Mesothelial cell of epicardium (in vitro differentiated cells): ENCODE data around the gene MLXIP. TPM values are rescaled to one million over a fixed set of nuclear protein-coding genes. Genes with fewer than 3 reads are reported as not detected.
"Not testable (repeated sequence)": the region's sequence is repeated elsewhere in the genome, so short reads cannot be mapped to it uniquely, and the experiment has no call there.

Source experiments
- DNase-seq, 2 experiments: peaks; one replicate each; pipeline ENCODE4 v3.0.0; 2021; ENCODE audit warnings: low spot score in 2 of 2; ENCODE audit not compliant: unreplicated experiment in 2 of 2
- H3K27ac Mint-ChIP-seq: 2 replicates; pipeline ENCODE4 v1.8.0; 2021; ENCODE audit warnings: mixed read lengths
- H3K27me3 Mint-ChIP-seq: 2 replicates; pipeline ENCODE4 v1.8.0; 2021; ENCODE audit warnings: low read depth, mixed read lengths
- H3K36me3 Mint-ChIP-seq: 2 replicates; pipeline ENCODE4 v1.8.0; 2021; ENCODE audit warnings: mixed read lengths
- H3K4me1 Mint-ChIP-seq: 2 replicates; pipeline ENCODE4 v1.8.0; 2021; ENCODE audit warnings: mixed read lengths
- H3K4me3 Mint-ChIP-seq: 2 replicates; pipeline ENCODE4 v1.8.0; 2021; ENCODE audit warnings: mild to moderate bottlenecking, moderate library complexity, mixed read lengths
- H3K9me3 Mint-ChIP-seq: 2 replicates; pipeline ENCODE4 v1.8.0; 2021; ENCODE audit warnings: mixed read lengths
- total RNA-seq: library from RNA; stranded (reverse); gene quantifications from 3 replicates; pipeline ENCODE4 v1.2.1, GENCODE V29; 2021
- TF ChIP-seq, protein P1 (sequence below): fragments of 200-600 bp; sonication (generic); IDR thresholded peaks from one replicate; pipeline ENCODE4 v1.5.0; 2021; ENCODE audit warnings: antibody characterized with exemption; ENCODE audit not compliant: unreplicated experiment

The MLXIP gene
- total RNA-seq, 1 donor from 2014 or later, result 65.3 TPM

DNA sequence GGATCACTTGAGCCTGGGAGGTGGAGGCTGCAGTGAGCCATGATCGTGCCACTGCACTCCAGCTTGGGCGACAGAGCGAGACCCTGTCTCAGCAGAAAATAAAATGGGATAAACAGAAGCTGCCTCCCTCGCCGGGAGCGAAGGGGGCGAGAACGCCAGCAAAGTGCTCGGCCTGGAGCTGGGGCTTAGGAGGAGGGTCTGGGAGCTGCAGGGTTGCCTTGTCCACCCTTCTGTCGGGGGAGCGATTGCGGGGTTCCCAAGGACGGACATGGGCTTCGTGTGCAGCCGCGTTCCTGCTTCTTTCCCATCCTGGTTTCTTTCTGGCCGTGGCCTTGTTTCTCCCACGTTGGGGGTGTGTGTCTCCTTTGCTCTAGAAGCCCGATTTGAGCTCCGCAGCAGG is 27.9 kb upstream of the MLXIP start:
- DNase-seq, result no peak
- Mint-ChIP-seq H3K4me1 (peaks cover 4% of the 10 kb centered on the region), H3K9me3 (no peaks in the 10 kb centered on the region), H3K27me3 (no peaks in the 10 kb centered on the region), H3K4me3 (no peak overlapping the region), H3K27ac (no peak overlapping the region), H3K36me3 (peaks cover 7% of the 10 kb centered on the region)
- TF ChIP-seq, protein P1, sequence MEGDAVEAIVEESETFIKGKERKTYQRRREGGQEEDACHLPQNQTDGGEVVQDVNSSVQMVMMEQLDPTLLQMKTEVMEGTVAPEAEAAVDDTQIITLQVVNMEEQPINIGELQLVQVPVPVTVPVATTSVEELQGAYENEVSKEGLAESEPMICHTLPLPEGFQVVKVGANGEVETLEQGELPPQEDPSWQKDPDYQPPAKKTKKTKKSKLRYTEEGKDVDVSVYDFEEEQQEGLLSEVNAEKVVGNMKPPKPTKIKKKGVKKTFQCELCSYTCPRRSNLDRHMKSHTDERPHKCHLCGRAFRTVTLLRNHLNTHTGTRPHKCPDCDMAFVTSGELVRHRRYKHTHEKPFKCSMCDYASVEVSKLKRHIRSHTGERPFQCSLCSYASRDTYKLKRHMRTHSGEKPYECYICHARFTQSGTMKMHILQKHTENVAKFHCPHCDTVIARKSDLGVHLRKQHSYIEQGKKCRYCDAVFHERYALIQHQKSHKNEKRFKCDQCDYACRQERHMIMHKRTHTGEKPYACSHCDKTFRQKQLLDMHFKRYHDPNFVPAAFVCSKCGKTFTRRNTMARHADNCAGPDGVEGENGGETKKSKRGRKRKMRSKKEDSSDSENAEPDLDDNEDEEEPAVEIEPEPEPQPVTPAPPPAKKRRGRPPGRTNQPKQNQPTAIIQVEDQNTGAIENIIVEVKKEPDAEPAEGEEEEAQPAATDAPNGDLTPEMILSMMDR, result no peak

DNA sequence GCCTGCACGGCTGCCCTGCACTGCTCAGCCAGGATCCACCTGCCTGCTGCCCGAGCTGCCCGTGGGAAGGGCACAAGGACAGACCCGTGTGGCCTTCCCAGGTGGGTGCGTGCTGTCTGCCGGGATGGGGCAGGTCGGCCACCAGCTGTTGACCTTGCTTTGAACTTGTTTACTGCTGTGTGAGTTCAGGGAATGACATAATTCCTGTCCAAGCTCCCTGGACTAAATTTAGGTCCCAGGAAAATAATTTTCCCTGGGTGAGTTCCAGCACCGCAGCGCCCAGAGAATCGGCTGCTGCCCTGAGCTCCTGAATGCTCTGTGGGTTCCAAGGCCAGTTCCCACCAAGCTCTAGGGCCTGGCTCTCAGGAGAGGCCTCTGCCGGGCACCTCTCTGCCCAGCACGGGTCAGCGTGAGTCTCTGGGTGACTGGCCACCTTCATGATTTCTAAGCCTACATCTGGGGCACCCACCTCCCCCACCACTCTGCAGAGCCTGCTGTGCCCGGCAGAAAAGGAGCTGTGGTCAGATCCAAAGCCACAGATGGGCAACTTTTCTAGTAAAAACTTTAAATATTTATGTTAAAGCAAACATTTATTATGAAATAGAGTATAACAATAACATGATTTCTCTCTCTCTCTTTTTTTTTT is 27.2 kb upstream of the MLXIP start:
- H3K4me3 Mint-ChIP-seq, result no peak overlapping the region
- no peak for DNase-seq
- TF ChIP-seq, protein P1, result no peak
- H3K9me3 Mint-ChIP-seq, result no peaks in the 10 kb centered on the region
- no peak overlapping the region for H3K27ac Mint-ChIP-seq
- peaks cover 4% of the 10 kb centered on the region for H3K4me1 Mint-ChIP-seq
- peaks cover 2% of the 10 kb centered on the region for H3K36me3 Mint-ChIP-seq
- no peaks in the 10 kb centered on the region for H3K27me3 Mint-ChIP-seq

DNA sequence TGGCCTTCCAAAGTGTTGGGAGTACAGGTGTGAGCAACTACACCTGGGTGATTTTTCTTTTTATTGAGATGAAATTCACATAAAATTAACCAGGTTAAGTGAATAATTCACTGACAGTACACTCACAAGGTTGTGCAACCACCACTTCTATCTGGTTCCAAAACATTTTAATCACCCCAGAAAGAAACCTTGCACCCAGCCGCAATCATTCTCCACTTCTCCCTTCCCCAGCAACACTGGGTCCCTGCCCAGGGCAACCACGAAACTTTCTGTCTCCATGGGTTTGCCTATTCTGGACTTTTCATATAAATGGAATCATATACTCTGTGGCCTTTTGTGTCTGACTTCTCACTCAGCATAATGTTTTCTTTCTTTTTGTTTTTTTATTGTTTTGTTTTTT is 26.3 kb upstream of the MLXIP start:
- DNase-seq, result no peak
- no peak overlapping the region for H3K27ac Mint-ChIP-seq
- no peak overlapping the region for H3K4me3 Mint-ChIP-seq
- H3K4me1 Mint-ChIP-seq, result peaks cover 4% of the 10 kb centered on the region
- no peaks in the 10 kb centered on the region for H3K27me3 Mint-ChIP-seq
- TF ChIP-seq, protein P1, result no peak
- no peaks in the 10 kb centered on the region for H3K9me3 Mint-ChIP-seq
- peaks cover 7% of the 10 kb centered on the region for H3K36me3 Mint-ChIP-seq

DNA sequence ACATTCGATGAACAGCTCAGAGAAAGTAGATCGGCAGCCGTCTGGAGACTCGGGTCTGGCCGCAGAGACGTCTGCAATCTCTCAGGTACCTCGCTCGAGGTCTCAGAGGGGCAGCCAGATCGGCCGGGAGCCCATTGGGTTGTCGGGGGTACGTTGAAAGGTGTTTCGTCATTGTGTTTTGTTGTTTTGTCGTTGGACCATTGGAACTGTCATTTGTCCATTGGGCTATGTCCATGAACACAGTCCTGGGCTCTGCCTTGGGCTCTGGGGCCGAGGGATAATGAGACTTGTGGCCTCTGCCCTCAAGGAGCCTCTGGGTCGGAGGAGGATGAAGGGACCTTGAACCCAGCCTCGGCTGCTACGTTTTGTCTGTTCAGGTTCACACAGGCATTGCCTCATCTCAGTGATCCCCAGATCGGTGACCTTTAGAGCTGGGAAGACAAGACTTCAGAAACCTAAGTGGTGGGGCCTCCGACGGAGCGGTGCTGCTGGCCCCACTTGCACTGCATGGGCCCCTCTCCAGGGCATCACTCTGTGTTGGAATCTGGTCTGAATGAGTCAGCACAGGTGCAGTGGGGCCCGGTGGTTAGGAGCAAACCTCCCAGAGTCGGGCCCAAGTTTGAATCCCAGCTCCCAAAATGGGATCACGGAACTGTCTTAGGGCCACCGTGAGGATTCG is 23.6 kb upstream of the MLXIP start:
- no peak for DNase-seq
- no peaks in the 10 kb centered on the region for H3K27me3 Mint-ChIP-seq
- peaks cover 17% of the 10 kb centered on the region for H3K36me3 Mint-ChIP-seq
- H3K9me3 Mint-ChIP-seq, result no peaks in the 10 kb centered on the region
- H3K27ac Mint-ChIP-seq, result no peak overlapping the region
- H3K4me1 Mint-ChIP-seq, result peaks cover 4% of the 10 kb centered on the region
- TF ChIP-seq, protein P1, result no peak
- H3K4me3 Mint-ChIP-seq, result no peak overlapping the region

DNA sequence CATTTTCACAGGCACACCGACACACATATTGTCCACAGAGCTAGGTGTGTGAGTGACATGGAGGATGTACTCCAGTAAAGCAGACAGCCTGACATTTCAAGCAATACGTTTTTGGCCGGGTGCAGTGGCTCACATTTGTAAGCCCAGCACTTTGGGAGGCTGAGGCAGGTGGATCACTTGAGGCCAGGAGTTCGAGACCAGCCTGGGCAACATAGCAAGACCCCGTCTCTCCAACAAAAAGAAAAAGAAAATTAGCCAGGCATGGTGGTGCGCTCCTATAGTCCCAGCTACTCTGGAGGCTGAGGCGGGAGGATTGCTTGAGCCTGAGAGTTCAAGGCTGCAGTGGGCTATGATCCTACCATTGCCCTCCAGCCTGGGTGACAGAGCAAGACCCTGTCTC is 22.1 kb upstream of the MLXIP start:
- peaks cover 17% of the 10 kb centered on the region for H3K36me3 Mint-ChIP-seq
- not testable (repeated sequence) for H3K9me3 Mint-ChIP-seq, DNase-seq, H3K27me3 Mint-ChIP-seq, H3K4me1 Mint-ChIP-seq, H3K27ac Mint-ChIP-seq, H3K4me3 Mint-ChIP-seq

DNA sequence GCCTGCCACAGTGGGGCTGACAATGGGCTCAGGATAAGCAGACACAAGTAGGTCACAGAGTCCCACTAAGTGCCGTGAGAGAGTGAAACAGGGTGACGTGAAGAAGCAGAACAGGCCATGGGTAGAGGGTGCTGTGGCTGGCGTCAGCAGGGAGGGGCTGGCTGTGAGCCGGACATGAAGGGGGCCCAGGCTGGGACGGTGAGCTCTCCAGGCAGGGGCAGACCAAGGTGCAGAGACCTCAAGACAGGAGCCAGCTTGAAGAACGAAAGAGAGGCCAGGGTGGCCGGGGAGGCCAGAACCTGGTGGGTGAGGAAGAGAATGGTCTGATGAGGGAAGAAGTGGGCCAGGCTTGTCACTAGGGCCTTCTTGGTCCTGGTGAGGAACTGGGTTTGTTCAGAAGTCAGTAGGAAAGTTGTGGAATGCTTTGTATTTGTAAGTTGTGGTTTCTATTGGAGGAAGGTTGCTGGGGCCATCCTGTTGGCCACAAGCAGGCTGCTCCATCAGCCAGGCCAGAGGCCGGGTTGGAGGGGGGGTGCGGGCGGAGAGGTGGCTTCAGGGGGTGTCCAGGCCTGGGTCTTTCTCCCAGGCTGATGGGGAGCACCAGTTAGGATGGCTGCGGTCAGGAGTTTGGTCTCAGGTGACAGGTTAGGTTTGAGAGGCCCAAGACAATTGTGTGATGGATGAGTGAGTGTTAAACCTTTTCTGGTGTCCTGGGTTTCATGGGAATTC is 21.4 kb upstream of the MLXIP start:
- Mint-ChIP-seq H3K27ac (no peak overlapping the region), H3K36me3 (peaks cover 17% of the 10 kb centered on the region), H3K9me3 (no peaks in the 10 kb centered on the region), H3K4me3 (no peak overlapping the region), H3K4me1 (peaks cover 7% of the 10 kb centered on the region), H3K27me3 (no peaks in the 10 kb centered on the region)
- DNase-seq, result no peak
- TF ChIP-seq, protein P1, result no peak
